MCF 10A (cell line): ENCODE results near the gene LSP1. TPM values are rescaled to one million over a fixed set of nuclear protein-coding genes. Genes with fewer than 3 reads are reported as not detected.

Experiments
- BruUV-seq: library from RNA; stranded (reverse); fragments of 400-500 nt; replicated peaks from 2 replicates; lab custom pipeline; 2021; lab: Mats Ljungman, UMichigan
- CTCF ChIA-PET: fragments of 300-600 bp; sonication (Branson Sonifier 250); formaldehyde crosslinking; extraction: SDS; loops from one replicate; lab custom pipeline; 2021; ENCODE audit warnings: antibody characterized with exemption, inconsistent platforms; lab: Yijun Ruan, JAX
- POLR2A ChIA-PET: fragments of 300-600, 350-650 bp; sonication (Branson Sonifier 250); formaldehyde crosslinking; extraction: SDS; loops from one replicate; lab custom pipeline; 2020; ENCODE audit warnings: antibody characterized with exemption, inconsistent platforms; lab: Yijun Ruan, JAX
- DNase-seq: peaks from one replicate; pipeline ENCODE4 v3.0.0-alpha.2; 2018; ENCODE audit not compliant: unreplicated experiment
- H3K27ac Mint-ChIP-seq: one replicate; pipeline ENCODE4 v1.8.0; 2022; ENCODE audit warnings: mild to moderate bottlenecking, low read depth, mixed read lengths; ENCODE audit not compliant: unreplicated experiment
- H3K27me3 Mint-ChIP-seq: one replicate; pipeline ENCODE4 v1.8.0; 2022; ENCODE audit warnings: mixed read lengths; ENCODE audit not compliant: insufficient read depth, unreplicated experiment
- H3K36me3 Mint-ChIP-seq: one replicate; pipeline ENCODE4 v1.8.0; 2022; ENCODE audit warnings: mild to moderate bottlenecking, moderate library complexity, mixed read lengths; ENCODE audit not compliant: insufficient read depth, unreplicated experiment
- H3K4me1 Mint-ChIP-seq: one replicate; pipeline ENCODE4 v1.8.0; 2022; ENCODE audit warnings: mixed read lengths; ENCODE audit not compliant: insufficient read depth, unreplicated experiment
- H3K4me3 Mint-ChIP-seq: one replicate; pipeline ENCODE4 v1.8.0; 2022; ENCODE audit warnings: mild to moderate bottlenecking, moderate library complexity, mixed read lengths; ENCODE audit not compliant: unreplicated experiment
- H3K9me3 Mint-ChIP-seq: one replicate; pipeline ENCODE4 v1.8.0; 2022; ENCODE audit warnings: mixed read lengths; ENCODE audit not compliant: unreplicated experiment
- intact Hi-C: fragments of 100-400 bp; cut with micrococcal nuclease; formaldehyde crosslinking; loops from 2 replicates; pipeline ENCODE4 v1.14.1; 2022
- total RNA-seq: library from RNA; stranded (reverse); gene quantifications from 2 replicates; pipeline ENCODE4 v1.2.3, GENCODE V29; 2022
- TF ChIP-seq, protein P1 (sequence below): fragments of 200-600 bp; IDR thresholded peaks from one replicate; pipeline ENCODE4 v1.8.0; 2022; ENCODE audit warnings: antibody characterized with exemption, mild to moderate bottlenecking; ENCODE audit not compliant: unreplicated experiment

LSP1 gene
- total RNA-seq, 1 experiment from 2014 or later = 3.7 TPM

DNA sequence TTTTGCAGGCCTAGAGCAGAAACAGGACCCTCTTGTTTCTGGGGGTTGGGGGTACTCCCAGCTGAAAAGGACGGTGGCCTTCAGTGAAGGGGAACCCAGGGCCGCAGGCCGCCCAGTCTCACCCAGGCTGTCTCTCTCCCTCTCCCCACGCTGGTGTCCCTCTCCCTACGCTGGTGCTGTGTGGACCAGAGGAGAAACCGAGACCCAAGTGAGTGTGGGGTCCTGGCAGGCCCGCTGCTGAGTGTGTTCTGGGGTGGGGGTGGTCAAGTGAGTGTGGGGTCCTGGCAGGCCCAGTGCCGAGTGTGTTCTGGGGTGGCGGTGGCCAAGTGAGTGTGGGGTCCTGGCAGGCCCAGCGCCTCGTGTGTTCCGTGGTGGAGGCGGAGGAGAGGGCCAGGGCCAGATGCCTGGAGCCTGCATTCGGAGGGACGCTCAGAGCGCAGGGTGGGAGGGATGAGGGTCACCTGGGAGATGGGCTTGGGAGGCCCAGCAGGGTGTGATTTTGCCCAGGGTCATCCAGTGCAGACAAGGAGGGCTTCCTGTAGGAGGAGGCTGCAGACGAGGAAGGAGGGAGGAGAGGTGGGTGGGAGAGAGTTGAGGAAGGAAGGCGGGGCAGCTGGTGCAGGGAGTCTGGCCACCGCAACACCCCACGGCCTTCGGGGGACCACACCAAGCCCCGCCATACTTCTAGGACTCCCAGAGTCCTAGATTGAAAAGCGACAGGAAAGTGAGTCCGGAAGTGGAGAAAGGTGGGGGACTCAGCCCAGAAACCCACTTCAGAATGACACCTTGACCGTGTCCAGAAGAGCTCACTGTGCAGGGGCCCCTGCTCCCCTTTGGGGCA, 77.0 kb downstream of the LSP1 start:
- BruUV-seq = no TSS peak
- Mint-ChIP-seq H3K27me3 (peaks cover 32% of the 10 kb centered on the region), H3K36me3 (no peaks in the 10 kb centered on the region), H3K27ac (no peak overlapping the region), H3K4me3 (no peak overlapping the region), H3K4me1 (peaks cover 5% of the 10 kb centered on the region), H3K9me3 (no peaks in the 10 kb centered on the region)
- no peak for DNase-seq
- TF ChIP-seq, protein P1, sequence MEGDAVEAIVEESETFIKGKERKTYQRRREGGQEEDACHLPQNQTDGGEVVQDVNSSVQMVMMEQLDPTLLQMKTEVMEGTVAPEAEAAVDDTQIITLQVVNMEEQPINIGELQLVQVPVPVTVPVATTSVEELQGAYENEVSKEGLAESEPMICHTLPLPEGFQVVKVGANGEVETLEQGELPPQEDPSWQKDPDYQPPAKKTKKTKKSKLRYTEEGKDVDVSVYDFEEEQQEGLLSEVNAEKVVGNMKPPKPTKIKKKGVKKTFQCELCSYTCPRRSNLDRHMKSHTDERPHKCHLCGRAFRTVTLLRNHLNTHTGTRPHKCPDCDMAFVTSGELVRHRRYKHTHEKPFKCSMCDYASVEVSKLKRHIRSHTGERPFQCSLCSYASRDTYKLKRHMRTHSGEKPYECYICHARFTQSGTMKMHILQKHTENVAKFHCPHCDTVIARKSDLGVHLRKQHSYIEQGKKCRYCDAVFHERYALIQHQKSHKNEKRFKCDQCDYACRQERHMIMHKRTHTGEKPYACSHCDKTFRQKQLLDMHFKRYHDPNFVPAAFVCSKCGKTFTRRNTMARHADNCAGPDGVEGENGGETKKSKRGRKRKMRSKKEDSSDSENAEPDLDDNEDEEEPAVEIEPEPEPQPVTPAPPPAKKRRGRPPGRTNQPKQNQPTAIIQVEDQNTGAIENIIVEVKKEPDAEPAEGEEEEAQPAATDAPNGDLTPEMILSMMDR = no peak
- ChIA-PET POLR2A (no interaction called here), CTCF (no interaction called here)
- intact Hi-C loops = no loop called here

DNA sequence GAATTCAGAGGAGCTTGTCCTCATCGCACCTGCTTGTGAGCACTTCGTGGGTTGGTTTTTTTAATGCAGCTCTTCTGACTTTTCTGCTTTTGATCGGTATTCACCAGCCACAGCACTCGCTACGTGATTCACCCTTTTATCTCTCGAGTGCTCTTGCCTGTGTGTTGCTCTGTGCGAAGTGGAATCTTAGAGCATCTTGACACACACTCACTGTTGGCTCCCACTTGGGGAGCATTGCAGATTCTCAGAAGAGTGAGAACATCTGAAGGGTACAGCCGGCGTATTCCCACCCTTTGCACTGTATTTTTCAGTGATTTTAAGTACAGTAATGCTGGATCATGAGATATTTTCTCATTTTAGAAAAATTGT, 77.6 kb downstream of the LSP1 start:
- no peaks in the 10 kb centered on the region for H3K36me3 Mint-ChIP-seq
- H3K9me3 Mint-ChIP-seq = no peaks in the 10 kb centered on the region
- CTCF ChIA-PET = no interaction called here
- no TSS peak for BruUV-seq
- intact Hi-C loops = no loop called here
- POLR2A ChIA-PET = no interaction called here
- TF ChIP-seq, protein P1 = no peak
- H3K27me3 Mint-ChIP-seq = peaks cover 32% of the 10 kb centered on the region
- H3K4me1 Mint-ChIP-seq = peaks cover 5% of the 10 kb centered on the region
- no peak overlapping the region for H3K27ac Mint-ChIP-seq
- DNase-seq = no peak
- no peak overlapping the region for H3K4me3 Mint-ChIP-seq

DNA sequence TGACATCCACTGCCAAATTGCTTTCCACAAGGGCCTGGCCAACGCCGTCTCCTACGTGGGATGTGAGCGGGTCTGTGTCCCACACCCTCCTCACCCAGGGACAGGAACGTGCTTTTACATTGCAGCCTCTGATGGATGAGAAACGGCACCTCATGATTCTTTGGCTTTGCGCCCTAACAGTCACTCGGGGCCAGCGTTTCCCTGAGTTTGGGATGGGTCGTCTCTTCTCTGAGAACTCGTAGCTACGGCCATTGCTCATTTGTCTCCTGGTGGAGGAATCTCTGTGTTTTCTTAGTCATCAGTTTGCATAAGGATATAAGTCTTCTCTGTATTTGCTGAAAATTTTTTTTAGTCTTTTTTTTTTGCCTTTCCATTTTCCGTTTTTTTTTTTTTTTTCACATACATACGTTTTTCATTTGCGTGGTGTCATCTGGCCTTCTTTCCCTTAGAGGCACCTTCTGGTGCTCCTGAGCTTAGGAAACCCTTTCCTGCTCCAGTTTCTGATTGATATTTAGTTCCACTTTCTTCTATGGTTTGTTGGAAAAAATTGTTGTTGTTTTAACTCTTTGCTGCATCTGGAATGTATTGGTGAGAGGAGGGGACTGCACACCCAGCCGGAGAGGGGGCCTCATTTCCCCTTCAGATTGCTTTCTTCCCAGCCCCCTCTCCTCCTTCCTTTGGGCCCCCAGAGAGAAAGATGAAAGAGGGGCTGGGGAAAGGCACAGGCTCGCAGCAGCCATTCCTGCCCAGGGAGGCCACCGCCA, 78.6 kb downstream of the LSP1 start:
- H3K27ac Mint-ChIP-seq = no peak overlapping the region
- POLR2A ChIA-PET = no interaction called here

DNA sequence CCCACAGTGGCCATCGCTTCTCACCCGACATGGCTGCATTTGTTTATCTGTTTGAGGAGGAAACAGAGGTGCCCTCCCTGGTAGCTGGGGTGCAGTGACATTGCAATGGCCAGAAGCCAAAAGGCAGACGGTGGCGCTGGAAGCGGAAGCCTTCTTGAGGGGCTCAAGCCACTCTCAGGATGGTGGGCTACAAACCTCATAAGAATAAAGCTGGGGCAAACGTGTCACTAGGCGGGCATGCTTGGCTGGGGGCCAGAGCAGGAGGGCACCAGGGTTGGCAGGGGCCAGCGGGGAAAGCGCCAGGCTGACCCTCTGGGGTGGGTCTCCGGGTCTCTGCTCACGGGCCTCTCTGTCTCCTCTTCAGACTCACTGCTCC, 79.2 kb downstream of the LSP1 start:
- ChIA-PET CTCF (interaction anchor here (0.6 kb wide), 2 partner anchors 63 to 976 kb away, joined by 3 read pairs; no protein-coding TSS in a partner anchor), POLR2A (no interaction called here)
- TF ChIP-seq, protein P1 = no peak
- intact Hi-C loops = no loop called here
- Mint-ChIP-seq H3K9me3 (no peaks in the 10 kb centered on the region), H3K27ac (no peak overlapping the region), H3K27me3 (peaks cover 32% of the 10 kb centered on the region), H3K4me3 (no peak overlapping the region), H3K36me3 (no peaks in the 10 kb centered on the region), H3K4me1 (peaks cover 5% of the 10 kb centered on the region)
- BruUV-seq = no TSS peak
- no peak for DNase-seq

More for the DNA sequence above, 78.6 kb downstream of the LSP1 start:
- peaks cover 32% of the 10 kb centered on the region for H3K27me3 Mint-ChIP-seq
- no peak overlapping the region for H3K4me3 Mint-ChIP-seq
- no peaks in the 10 kb centered on the region for H3K9me3 Mint-ChIP-seq
- BruUV-seq = no TSS peak
- TF ChIP-seq, protein P1 = no peak
- CTCF ChIA-PET = interaction anchor here (0.6 kb wide), 2 partner anchors 54 to 976 kb away, joined by 3 read pairs; no protein-coding TSS in a partner anchor
- intact Hi-C loops = no loop called here
- DNase-seq = no peak
- H3K4me1 Mint-ChIP-seq = peaks cover 5% of the 10 kb centered on the region
- H3K36me3 Mint-ChIP-seq = no peaks in the 10 kb centered on the region
